ENCODE data around the gene GABBR1. TPM values are rescaled to one million over a fixed set of nuclear protein-coding genes. Genes with fewer than 3 reads are reported as not detected.

The GABBR1 gene
- total RNA-seq, 1 experiment from 2014 or later = 2.8 TPM

GRCh38 chr6:29530671-29531310, 102.2 kb downstream of the GABBR1 start:
- Histone ChIP-seq H3K27ac (no peak overlapping the region), H3K36me3 (no peaks in the 10 kb centered on the region), H3K4me1 (replicated peaks) (no peaks in the 10 kb centered on the region), H3K4me3 (no peak overlapping the region), H3K27me3 (replicated peaks) (no peaks in the 10 kb centered on the region), H3K9me3 (replicated peaks) (no peaks in the 10 kb centered on the region)
- DNase-seq (ENCODE audit: low read depth in 1 of 2, low spot score in 2 of 2) = no peak

- Histone ChIP-seq H3K4me3 (no peak overlapping the region), H3K9me3 (replicated peaks) (no peaks in the 10 kb centered on the region), H3K36me3 (no peaks in the 10 kb centered on the region), H3K4me1 (replicated peaks) (no peaks in the 10 kb centered on the region), H3K27ac (no peak overlapping the region), H3K27me3 (replicated peaks) (no peaks in the 10 kb centered on the region)
- DNase-seq (ENCODE audit: low read depth in 1 of 2, low spot score in 2 of 2) = no peak
These were observed 103.0 kb downstream of the GABBR1 start for GRCh38 chr6:29529956-29530355.

GRCh38 chr6:29528988-29529560, 103.9 kb downstream of the GABBR1 start:
- no peak for DNase-seq (ENCODE audit: low read depth in 1 of 2, low spot score in 2 of 2)
- H3K4me1 ChIP-seq (replicated peaks) = no peaks in the 10 kb centered on the region
- H3K27me3 ChIP-seq (replicated peaks) = no peaks in the 10 kb centered on the region
- H3K4me3 ChIP-seq = no peak overlapping the region
- no peaks in the 10 kb centered on the region for H3K9me3 ChIP-seq (replicated peaks)
- no peak overlapping the region for H3K27ac ChIP-seq
- no peaks in the 10 kb centered on the region for H3K36me3 ChIP-seq

- Histone ChIP-seq H3K4me3 (no peak overlapping the region), H3K9me3 (replicated peaks) (no peaks in the 10 kb centered on the region), H3K27ac (no peak overlapping the region), H3K4me1 (replicated peaks) (no peaks in the 10 kb centered on the region), H3K36me3 (no peaks in the 10 kb centered on the region), H3K27me3 (replicated peaks) (no peaks in the 10 kb centered on the region)
- no peak for DNase-seq (ENCODE audit: low read depth in 1 of 2, low spot score in 2 of 2)
These were observed 104.6 kb downstream of the GABBR1 start for GRCh38 chr6:29528300-29528931.

GRCh38 chr6:29527564-29527963, 105.4 kb downstream of the GABBR1 start:
- H3K4me3 ChIP-seq = no peak overlapping the region
- no peak for DNase-seq (ENCODE audit: low read depth in 1 of 2, low spot score in 2 of 2)
- H3K36me3 ChIP-seq = no peaks in the 10 kb centered on the region
- H3K4me1 ChIP-seq (replicated peaks) = no peaks in the 10 kb centered on the region
- no peaks in the 10 kb centered on the region for H3K9me3 ChIP-seq (replicated peaks)
- H3K27me3 ChIP-seq (replicated peaks) = no peaks in the 10 kb centered on the region
- no peak overlapping the region for H3K27ac ChIP-seq

- Histone ChIP-seq H3K9me3 (replicated peaks) (no peaks in the 10 kb centered on the region), H3K36me3 (no peaks in the 10 kb centered on the region), H3K27me3 (replicated peaks) (no peaks in the 10 kb centered on the region), H3K27ac (no peak overlapping the region), H3K4me1 (replicated peaks) (no peaks in the 10 kb centered on the region), H3K4me3 (no peak overlapping the region)
- DNase-seq (ENCODE audit: low read depth in 1 of 2, low spot score in 2 of 2) = no peak
These were observed 105.9 kb downstream of the GABBR1 start for GRCh38 chr6:29527126-29527525.

GRCh38 chr6:29525311-29525639, 107.7 kb downstream of the GABBR1 start:
- Histone ChIP-seq H3K27ac (no peak overlapping the region), H3K4me1 (replicated peaks) (no peaks in the 10 kb centered on the region)

GRCh38 chr6:29524444-29525310, 108.3 kb downstream of the GABBR1 start:
- no peak overlapping the region for H3K27ac ChIP-seq
- no peaks in the 10 kb centered on the region for H3K36me3 ChIP-seq
- H3K4me3 ChIP-seq = no peak overlapping the region
- H3K9me3 ChIP-seq (replicated peaks) = no peaks in the 10 kb centered on the region
- H3K27me3 ChIP-seq (replicated peaks) = no peaks in the 10 kb centered on the region
- no peak for DNase-seq (ENCODE audit: low read depth in 1 of 2, low spot score in 2 of 2)
- H3K4me1 ChIP-seq (replicated peaks) = no peaks in the 10 kb centered on the region

More at GRCh38 chr6:29525311-29525639, 107.7 kb downstream of the GABBR1 start:
- no peak overlapping the region for H3K4me3 ChIP-seq
- H3K36me3 ChIP-seq = no peaks in the 10 kb centered on the region
- DNase-seq (ENCODE audit: low read depth in 1 of 2, low spot score in 2 of 2) = no peak
- no peaks in the 10 kb centered on the region for H3K9me3 ChIP-seq (replicated peaks)
- no peaks in the 10 kb centered on the region for H3K27me3 ChIP-seq (replicated peaks)

GRCh38 chr6:29524044-29524443, 108.9 kb downstream of the GABBR1 start:
- Histone ChIP-seq H3K4me3 (no peak overlapping the region), H3K4me1 (replicated peaks) (no peaks in the 10 kb centered on the region), H3K36me3 (no peaks in the 10 kb centered on the region), H3K9me3 (replicated peaks) (no peaks in the 10 kb centered on the region), H3K27me3 (replicated peaks) (no peaks in the 10 kb centered on the region), H3K27ac (no peak overlapping the region)
- no peak for DNase-seq (ENCODE audit: low read depth in 1 of 2, low spot score in 2 of 2)

GRCh38 chr6:29522227-29522626, 110.8 kb downstream of the GABBR1 start:
- Histone ChIP-seq H3K4me3 (no peak overlapping the region), H3K36me3 (no peaks in the 10 kb centered on the region), H3K4me1 (replicated peaks) (no peaks in the 10 kb centered on the region), H3K9me3 (replicated peaks) (no peaks in the 10 kb centered on the region), H3K27ac (no peak overlapping the region), H3K27me3 (replicated peaks) (no peaks in the 10 kb centered on the region)
- no peak for DNase-seq (ENCODE audit: low read depth in 1 of 2, low spot score in 2 of 2)

- no peak overlapping the region for H3K27ac ChIP-seq
These were observed 111.8 kb downstream of the GABBR1 start for GRCh38 chr6:29521006-29521680.

GRCh38 chr6:29520232-29520631, 112.8 kb downstream of the GABBR1 start:
- Histone ChIP-seq H3K9me3 (replicated peaks) (no peaks in the 10 kb centered on the region), H3K27ac (no peak overlapping the region), H3K27me3 (replicated peaks) (no peaks in the 10 kb centered on the region), H3K4me3 (no peak overlapping the region), H3K4me1 (replicated peaks) (no peaks in the 10 kb centered on the region), H3K36me3 (no peaks in the 10 kb centered on the region)
- DNase-seq (ENCODE audit: low read depth in 1 of 2, low spot score in 2 of 2) = no peak

More at GRCh38 chr6:29521006-29521680, 111.8 kb downstream of the GABBR1 start:
- Histone ChIP-seq H3K36me3 (no peaks in the 10 kb centered on the region), H3K9me3 (replicated peaks) (no peaks in the 10 kb centered on the region), H3K4me1 (replicated peaks) (no peaks in the 10 kb centered on the region), H3K4me3 (no peak overlapping the region), H3K27me3 (replicated peaks) (no peaks in the 10 kb centered on the region)
- no peak for DNase-seq (ENCODE audit: low read depth in 1 of 2, low spot score in 2 of 2)

- H3K27ac ChIP-seq = no peak overlapping the region
- no peak for DNase-seq (ENCODE audit: low read depth in 1 of 2, low spot score in 2 of 2)
- no peaks in the 10 kb centered on the region for H3K36me3 ChIP-seq
- no peaks in the 10 kb centered on the region for H3K27me3 ChIP-seq (replicated peaks)
- no peaks in the 10 kb centered on the region for H3K9me3 ChIP-seq (replicated peaks)
- no peak overlapping the region for H3K4me3 ChIP-seq
- no peaks in the 10 kb centered on the region for H3K4me1 ChIP-seq (replicated peaks)
These were observed 113.5 kb downstream of the GABBR1 start for GRCh38 chr6:29519291-29520010.

Measured in SJSA1 (cell line).